Measurements from ENCODE around the gene MARS1.
"Not testable (repeated sequence)": the region's sequence is repeated elsewhere in the genome, so short reads cannot be mapped to it uniquely, and the experiment has no call there.

The MARS1 gene

GRCh38 chr12:57511588-57512325 is 23.9 kb downstream of the MARS1 start:
- intact Hi-C loops (cut with DNase I): no loop called here

DNA sequence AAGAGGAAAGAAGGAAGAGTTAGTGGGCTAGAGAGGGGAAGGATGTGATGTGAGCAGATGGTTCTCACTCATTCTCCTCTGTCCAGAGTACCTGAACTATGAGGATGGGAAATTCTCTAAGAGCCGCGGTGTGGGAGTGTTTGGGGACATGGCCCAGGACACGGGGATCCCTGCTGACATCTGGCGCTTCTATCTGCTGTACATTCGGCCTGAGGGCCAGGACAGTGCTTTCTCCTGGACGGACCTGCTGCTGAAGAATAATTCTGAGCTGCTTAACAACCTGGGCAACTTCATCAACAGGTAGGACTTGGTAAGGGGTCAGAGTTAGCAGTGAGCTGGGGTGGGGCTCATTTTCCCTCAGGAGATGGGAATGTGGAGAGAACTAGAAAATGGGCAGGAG is 24.8 kb downstream of the MARS1 start:
- intact Hi-C loops (cut with DNase I): no loop called here
- no peak for DNase-seq

More at GRCh38 chr12:57511588-57512325, 23.9 kb downstream of the MARS1 start:
- no peak for DNase-seq

GRCh38 chr12:57513266-57513665 is 25.4 kb downstream of the MARS1 start:
- no peak for DNase-seq
- intact Hi-C loops (cut with DNase I): no loop called here

DNA sequence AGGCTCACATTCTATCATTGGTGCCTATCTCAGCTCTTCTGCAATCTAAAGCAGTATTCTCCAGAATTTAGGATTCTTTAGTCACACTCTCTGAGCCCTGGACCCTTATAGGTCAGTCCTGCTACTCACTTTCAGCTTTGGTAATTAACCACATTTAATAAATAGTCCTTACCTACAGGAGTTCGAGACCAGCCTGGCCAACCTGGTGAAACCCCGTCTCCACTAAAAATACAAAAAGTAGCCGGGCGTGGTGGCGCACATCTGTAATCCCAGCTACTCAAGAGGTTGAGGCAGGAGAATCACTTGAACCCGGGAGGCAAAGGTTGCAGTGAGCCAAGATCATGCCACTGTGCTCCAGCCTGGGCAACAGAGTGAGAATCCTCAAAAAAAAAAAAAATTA is 25.8 kb downstream of the MARS1 start:
- DNase-seq; intact Hi-C loops (cut with DNase I): not testable (repeated sequence)

DNA sequence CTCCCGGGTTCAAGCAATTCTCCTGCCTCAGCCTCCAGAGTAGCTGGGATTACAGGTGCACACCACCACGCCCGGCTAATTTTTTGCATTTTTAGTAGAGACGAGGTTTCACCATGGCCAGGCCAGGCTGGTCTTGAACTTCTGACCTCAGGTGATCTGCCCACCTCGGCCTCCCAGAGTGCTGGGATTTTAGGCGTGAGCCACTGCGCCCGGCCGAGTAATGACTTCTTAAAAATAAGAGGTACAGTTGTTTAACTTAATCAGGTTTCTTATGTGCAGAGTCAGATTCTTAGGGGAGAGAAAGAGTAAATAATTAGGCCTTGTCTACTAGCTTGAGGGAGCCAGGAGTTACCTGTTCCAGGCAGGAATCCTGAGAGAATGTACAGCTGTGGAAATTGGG is 26.4 kb downstream of the MARS1 start:
- DNase-seq; intact Hi-C loops (cut with DNase I): not testable (repeated sequence)

- intact Hi-C loops (cut with DNase I): no loop called here
- DNase-seq: no peak
Measured at GRCh38 chr12:57514720-57515407, 27.0 kb downstream of the MARS1 start.

GRCh38 chr12:57515408-57515933 is 27.6 kb downstream of the MARS1 start:
- no peak for DNase-seq
- intact Hi-C loops (cut with DNase I): no loop called here

DNA sequence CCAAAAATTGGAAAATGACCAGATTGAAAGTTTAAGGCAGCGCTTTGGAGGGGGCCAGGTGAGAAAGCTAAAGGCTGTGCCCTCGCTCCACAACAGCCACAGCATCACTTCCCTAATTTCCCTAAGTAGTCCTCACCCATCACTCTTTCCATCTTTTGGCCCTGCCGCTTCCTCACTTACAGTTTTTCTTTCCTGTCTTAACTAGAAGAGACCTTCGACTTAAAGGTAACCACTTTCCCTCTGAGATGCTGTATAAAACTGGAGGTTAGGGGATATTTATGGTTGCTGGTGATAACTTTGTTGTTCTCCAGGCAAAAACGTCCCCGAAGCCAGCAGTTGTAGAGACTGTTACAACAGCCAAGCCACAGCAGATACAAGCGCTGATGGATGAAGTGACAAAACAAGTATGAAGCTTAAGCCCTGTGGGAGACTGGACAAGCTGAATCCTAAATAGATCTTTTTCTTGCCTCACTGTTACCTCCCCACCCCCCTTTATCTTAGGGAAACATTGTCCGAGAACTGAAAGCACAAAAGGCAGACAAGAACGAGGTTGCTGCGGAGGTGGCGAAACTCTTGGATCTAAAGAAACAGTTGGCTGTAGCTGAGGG is 28.2 kb downstream of the MARS1 start:
- DNase-seq: no peak
- intact Hi-C loops (cut with DNase I): no loop called here

DNA sequence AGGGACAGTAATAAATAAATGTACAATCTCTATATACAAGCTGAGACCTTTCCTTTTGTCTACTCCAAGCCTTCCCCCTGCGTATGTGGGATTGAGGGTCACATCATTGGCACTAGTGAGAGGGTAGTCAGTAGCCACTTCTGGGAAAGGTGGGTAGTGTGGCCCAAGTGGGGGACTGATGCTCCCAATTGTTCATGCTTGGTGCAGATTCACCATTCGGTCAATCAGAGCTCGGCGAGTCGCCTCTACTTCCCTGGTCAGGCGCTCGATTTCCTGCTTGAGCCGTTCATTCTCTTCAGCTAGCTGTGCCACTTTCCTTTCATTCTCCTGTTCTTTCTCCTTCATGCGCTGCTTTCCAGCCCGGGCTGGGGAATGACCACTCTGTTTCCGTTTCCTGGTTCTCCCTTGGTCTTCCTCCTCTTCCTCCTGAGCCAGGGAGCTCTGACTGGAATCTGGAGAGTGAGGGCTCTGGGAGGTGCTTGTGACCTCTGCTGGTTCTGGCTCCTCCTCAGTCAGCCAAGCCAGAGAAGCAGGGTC is 28.8 kb downstream of the MARS1 start:
- DNase-seq: no peak
- intact Hi-C loops (cut with DNase I): no loop called here

DNA sequence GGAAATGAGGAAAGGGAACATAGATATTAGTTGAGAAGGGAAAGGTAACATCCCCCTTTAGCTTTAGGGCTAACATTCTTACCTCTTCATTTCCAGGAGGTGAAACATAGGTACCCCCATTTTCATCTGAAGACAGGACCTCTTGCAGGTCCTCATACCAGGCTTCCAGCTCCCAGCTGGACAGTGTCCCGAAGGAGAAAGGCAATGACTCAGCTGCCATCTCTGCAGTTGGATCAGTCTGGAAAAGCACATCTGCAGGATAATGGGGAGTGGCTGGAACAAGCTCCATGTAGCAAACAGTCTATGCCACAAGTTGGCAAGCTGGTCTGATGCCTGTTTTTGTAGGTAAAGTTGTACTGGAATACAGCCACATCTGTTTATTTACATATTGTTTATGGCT is 29.3 kb downstream of the MARS1 start:
- intact Hi-C loops (cut with DNase I): no loop called here

GRCh38 chr12:57517718-57518117 is 29.9 kb downstream of the MARS1 start:
- DNase-seq; intact Hi-C loops (cut with DNase I): not testable (repeated sequence)

More for the DNA sequence above, 29.3 kb downstream of the MARS1 start:
- DNase-seq: no peak

DNA sequence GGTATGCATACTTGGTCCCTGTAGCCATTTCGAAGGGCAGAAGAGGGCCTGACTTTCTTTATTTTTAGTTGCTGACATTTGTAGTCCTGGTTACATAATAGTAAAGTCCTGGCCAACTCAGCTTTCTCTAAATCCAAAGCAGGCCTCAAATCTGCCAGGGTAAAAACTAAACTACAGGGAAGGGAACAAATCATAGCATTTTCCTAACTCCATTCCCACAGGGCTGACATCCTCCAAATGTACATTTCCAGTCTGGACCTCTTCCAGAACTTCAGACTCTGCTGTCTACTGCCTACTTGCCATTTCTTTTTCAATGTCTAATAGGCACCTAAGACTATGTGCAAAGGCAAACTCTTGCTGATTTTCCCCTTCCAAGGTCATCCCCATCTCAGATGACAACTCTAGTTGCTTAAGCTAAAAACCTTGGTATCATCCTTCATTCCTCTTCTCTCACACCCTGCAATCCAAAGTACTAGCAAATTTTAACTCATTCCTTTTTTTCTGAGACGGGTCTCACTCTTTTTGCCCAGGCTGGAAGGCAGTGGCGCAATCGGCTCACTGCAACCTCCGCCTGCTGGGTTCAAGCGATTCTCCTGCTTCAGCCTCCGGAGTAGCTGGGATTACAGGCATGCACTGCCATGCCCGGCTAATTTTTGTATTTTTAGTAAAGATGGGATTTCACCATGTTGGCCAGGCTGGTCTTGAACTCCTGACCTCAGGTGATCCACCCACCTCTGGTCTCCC is 30.5 kb downstream of the MARS1 start:
- intact Hi-C loops (cut with DNase I): no loop called here
- no peak for DNase-seq

DNA sequence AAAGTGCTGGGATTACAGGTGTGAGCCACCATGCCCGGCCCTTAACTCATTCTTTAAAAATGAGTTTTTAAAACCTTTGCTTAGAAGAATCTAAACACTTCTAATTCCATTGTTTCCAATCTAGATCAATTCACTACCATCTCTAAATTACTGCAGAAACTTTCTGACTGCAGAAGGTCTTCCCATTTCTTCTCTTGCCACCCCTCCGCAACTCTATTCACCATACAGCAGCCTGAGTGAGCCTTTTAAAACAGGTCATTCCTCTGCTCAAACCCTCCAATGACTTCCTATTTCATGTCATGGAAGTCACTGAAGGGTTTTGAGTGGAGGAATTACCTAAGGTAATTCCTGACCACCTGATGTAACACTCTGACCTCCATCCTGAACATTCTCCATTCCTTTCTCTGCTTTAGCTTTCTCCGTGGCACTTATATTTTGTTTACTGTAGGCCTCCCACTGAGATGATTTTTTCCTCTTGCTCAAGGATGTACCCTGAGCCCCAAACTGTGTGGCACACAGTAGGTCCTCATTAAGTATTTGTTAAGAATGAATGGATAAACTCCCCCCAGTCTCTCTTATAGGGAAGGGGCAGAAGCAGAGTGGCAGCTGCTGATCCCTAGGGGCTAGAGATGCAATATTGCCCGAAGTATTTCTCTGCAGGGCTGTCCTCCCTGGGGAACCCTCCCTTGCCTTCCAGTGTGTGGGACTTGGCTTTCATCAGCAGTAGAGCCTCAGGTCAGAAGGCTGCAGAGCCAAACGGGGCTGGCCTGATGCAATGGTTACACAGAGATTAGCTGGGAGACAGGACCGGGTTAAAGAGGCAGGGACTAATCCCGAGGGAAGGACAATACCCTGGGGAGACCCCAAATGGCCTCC is 31.3 kb downstream of the MARS1 start:
- DNase-seq: no peak
- intact Hi-C loops (cut with DNase I): no loop called here

DNA sequence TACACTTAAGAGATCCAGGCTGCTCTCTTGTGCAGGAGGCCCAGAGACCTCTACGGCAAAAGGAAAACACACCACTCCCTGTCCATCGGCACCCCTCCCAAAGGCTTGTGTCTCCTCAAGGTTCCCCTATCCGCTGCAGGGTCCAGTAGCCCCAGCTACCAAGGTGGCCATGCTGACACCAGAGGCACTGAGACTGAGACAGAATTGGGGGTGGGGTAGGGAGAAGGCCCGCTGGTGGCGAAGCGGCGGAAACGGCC is 31.9 kb downstream of the MARS1 start:
- DNase-seq: peak in 8 of 42 donors; percentile 25 to 57 (median 40)
- intact Hi-C loops (cut with DNase I): no loop called here

DNA sequence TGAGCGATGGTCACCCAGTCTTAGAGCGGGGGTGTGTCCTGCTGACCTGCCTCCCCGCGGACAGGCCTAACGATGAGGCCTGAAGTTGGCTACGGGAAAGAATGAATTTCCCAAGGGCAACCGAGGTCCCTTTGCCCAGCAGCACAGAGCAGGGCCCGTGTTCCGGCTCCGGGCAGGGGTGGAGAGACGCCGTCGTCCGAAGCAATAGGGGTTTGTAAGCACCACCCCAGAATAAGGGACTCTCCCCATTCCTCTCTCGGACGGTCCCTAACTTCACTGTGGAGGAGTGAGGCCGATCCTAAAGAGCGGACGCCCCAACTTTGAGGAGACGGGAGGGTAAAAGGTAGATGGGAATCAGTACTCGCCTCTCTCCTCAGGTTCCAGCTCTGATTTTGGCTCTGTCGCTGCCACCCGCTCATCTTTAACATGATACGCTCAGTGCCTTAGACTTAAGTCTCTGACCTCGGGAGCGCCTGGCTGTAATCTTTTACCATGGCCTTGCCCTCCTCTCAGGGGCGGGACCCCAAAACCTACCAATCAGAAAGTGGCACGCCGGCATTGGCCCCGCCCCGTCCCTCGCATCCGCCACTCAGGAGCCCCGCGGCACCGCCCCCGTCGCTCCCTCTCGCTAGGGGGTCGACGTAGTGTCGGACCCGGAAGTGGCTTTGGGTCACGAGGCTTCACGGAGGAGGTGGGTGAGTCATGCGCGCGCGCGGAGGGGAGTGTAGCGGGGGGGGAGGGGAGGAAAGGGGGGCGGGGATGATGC is 32.4 kb downstream of the MARS1 start, which contains the start of gene DDIT3:
Gene DDIT3, minus strand, starts transcription at position 462 of the 766 bp plus-strand sequence. CDS start 3,108 bp downstream, outside the sequence.
- intact Hi-C loops (cut with DNase I): no loop called here
- peak; percentile 99 to 100 (median 99) for DNase-seq

GRCh38 chr12:57521525-57522010 is 33.7 kb downstream of the MARS1 start:
- intact Hi-C loops (cut with DNase I): no loop called here

More at GRCh38 chr12:57521525-57522010, 33.7 kb downstream of the MARS1 start:
- DNase-seq: peak in 34 of 42 donors; percentile 14 to 73 (median 48)
